Measurements from ENCODE around the gene GMPPA.

- TF ChIP-seq TSHZ2 (CRISPR knock-in tag; IDR thresholded peaks at IDR 0.05), result no peak
- TF ChIP-seq PATZ1 (CRISPR knock-in tag; IDR thresholded peaks at IDR 0.05; ENCODE audit: borderline replicate concordance), result no peak
- no peak for TF ChIP-seq OSR1 (CRISPR knock-in tag; IDR thresholded peaks at IDR 0.05)
- no peak for TF ChIP-seq SNAI2 (CRISPR knock-in tag; IDR thresholded peaks at IDR 0.05)
These were observed 53.9 kb downstream of the GMPPA start for GRCh38 chr2:219552382-219553167.
